Stomach (tissue), 9 donors: ENCODE data around the gene TRIM9. TPM values are rescaled to one million over a fixed set of nuclear protein-coding genes. Genes with fewer than 3 reads are reported as not detected.
A peak's percentile ranks its signal among the peaks of the same experiment; 100 is the strongest.

Experiments
- DNase-seq, 2 donors: peaks; one replicate each; pipeline versions ENCODE4 v3.0.0 to v3.0.0-alpha.2; 2013 to 2019
- H3K27ac ChIP-seq, 5 donors: fragments of 200-600 bp in 4 of 5; sonication (generic) in 4 of 5; one replicate each; pipeline ENCODE4 v1.5.1; 2013 to 2019; ENCODE audit warnings: mild to moderate bottlenecking in 1 of 5, moderate library complexity in 1 of 5
- H3K27me3 ChIP-seq, 3 donors: fragments of 200-600 bp; sonication (generic); one replicate each; pipeline ENCODE4 v1.5.1; 2017 to 2019; ENCODE audit warnings: mixed run types in 1 of 3
- H3K36me3 ChIP-seq, 4 donors: fragments of 200-600 bp; sonication (generic); 1 replicate in 3 of 4; 2 replicates in 1 of 4; pipeline ENCODE4 v1.5.1; 2016 to 2019
- H3K4me1 ChIP-seq, 4 donors: fragments of 200-600 bp; sonication (generic); one replicate each; pipeline ENCODE4 v1.5.1; 2016 to 2019
- H3K4me3 ChIP-seq, 4 donors: fragments of 200-600 bp; sonication (generic) in 3 of 4; one replicate each; pipeline ENCODE4 v1.5.1; 2016 to 2019; ENCODE audit warnings: mild to moderate bottlenecking in 1 of 4
- H3K9me3 ChIP-seq, 4 donors: fragments of 200-600 bp; sonication (generic); one replicate each; pipeline ENCODE4 v1.5.1; 2016 to 2019
- EP300 ChIP-seq: sonication (generic); formaldehyde crosslinking; IDR thresholded peaks from one replicate; pipeline ENCODE4 v1.6.1; 2017; ENCODE audit warnings: antibody characterized with exemption
- POLR2A ChIP-seq, 4 donors: fragments of 450-650 bp; IDR thresholded peaks; one replicate each; pipeline ENCODE4 v1.6.1; 2016; ENCODE audit warnings: antibody characterized with exemption in 4 of 4, control low read depth in 2 of 4, mild to moderate bottlenecking in 1 of 4, moderate library complexity in 1 of 4
- POLR2AphosphoS5 ChIP-seq, 3 donors: sonication (generic); formaldehyde crosslinking; IDR thresholded peaks; one replicate each; pipeline ENCODE4 v1.6.1; 2016; ENCODE audit warnings: antibody characterized with exemption in 3 of 3
- WGBS, 5 donors: extraction: QIAGEN DNeasy Blood & Tissue Kit in 3 of 5; methylation state at CpG; one replicate each; pipeline versions ENCODE4 v1.1.5 to v1.1.7; 2013 to 2018; 5-methylcytosine and 5-hydroxymethylcytosine counted together
- intact Hi-C: fragments of 100-400 bp; cut with DNase I; formaldehyde crosslinking; loops from one replicate; pipeline ENCODE4 v1.15.1; 2023; ENCODE audit warnings: low total_unique reads
- polyA plus RNA-seq, 3 donors: library from polyadenylated mRNA; stranded (reverse); fragments of 200-250 nt; gene quantifications; one replicate each; pipeline ENCODE4 v1.2.3, GENCODE V29; 2013
- total RNA-seq, 5 donors: library from RNA; depleted of rRNA; stranded (reverse); fragments of >200 nt; gene quantifications; one replicate each; pipeline versions ENCODE4 v1.1.0 to v1.2.3, GENCODE V29; 2014 to 2016
- TF ChIP-seq, protein P1 (sequence below), 7 experiments: fragments of 450-650 bp in 4 of 7; fragments of 200-600 bp in 3 of 7; sonication (generic) in 3 of 7; IDR thresholded peaks; one replicate each; pipeline ENCODE4 v1.5.1; 2016 to 2019; ENCODE audit warnings: antibody characterized with exemption in 7 of 7, control low read depth in 2 of 7, mild to moderate bottlenecking in 1 of 7
- donor health status: healthy with polysubstance abuse.
- donor health status: Bipolar disorder and iron deficiency.
- donor health status: healthy.

The TRIM9 gene
- total and polyA plus RNA-seq, 8 donors: 0.45 to 15.1 (median 1.2) TPM

- Histone ChIP-seq H3K27me3 (no peaks in the 10 kb centered on the region), H3K36me3 (no peaks in the 10 kb centered on the region), H3K9me3 (no peaks in the 10 kb centered on the region), H3K4me1 (no peaks in the 10 kb centered on the region), H3K27ac (no peak overlapping the region), H3K4me3 (no peak overlapping the region)
- DNase-seq: no peak
- WGBS, 5 donors: 84 to 93% (median 91%) methylated on average over 5 of the region's 5 CpGs
- no peak for TF ChIP-seq POLR2AphosphoS5 (IDR thresholded peaks at IDR 0.05)
- no peak for TF ChIP-seq EP300
- TF ChIP-seq, protein P1, sequence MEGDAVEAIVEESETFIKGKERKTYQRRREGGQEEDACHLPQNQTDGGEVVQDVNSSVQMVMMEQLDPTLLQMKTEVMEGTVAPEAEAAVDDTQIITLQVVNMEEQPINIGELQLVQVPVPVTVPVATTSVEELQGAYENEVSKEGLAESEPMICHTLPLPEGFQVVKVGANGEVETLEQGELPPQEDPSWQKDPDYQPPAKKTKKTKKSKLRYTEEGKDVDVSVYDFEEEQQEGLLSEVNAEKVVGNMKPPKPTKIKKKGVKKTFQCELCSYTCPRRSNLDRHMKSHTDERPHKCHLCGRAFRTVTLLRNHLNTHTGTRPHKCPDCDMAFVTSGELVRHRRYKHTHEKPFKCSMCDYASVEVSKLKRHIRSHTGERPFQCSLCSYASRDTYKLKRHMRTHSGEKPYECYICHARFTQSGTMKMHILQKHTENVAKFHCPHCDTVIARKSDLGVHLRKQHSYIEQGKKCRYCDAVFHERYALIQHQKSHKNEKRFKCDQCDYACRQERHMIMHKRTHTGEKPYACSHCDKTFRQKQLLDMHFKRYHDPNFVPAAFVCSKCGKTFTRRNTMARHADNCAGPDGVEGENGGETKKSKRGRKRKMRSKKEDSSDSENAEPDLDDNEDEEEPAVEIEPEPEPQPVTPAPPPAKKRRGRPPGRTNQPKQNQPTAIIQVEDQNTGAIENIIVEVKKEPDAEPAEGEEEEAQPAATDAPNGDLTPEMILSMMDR (IDR thresholded peaks at IDR 0.05): no peak
- no peak for TF ChIP-seq POLR2A (IDR thresholded peaks at IDR 0.05)
- intact Hi-C loops: no loop called here
Observed at GRCh38 chr14:50974118-50974517, 120.8 kb downstream of the TRIM9 start.

- Histone ChIP-seq H3K4me1 (no peaks in the 10 kb centered on the region), H3K27me3 (no peaks in the 10 kb centered on the region), H3K36me3 (no peaks in the 10 kb centered on the region), H3K4me3 (no peak overlapping the region), H3K9me3 (no peaks in the 10 kb centered on the region), H3K27ac (no peak overlapping the region)
- WGBS, 5 donors: 87 to 93% (median 90%) methylated on average over 10 to 11 of the region's 11 CpGs
- intact Hi-C loops: no loop called here
- TF ChIP-seq EP300 (no peak), POLR2A (IDR thresholded peaks at IDR 0.05) (no peak), POLR2AphosphoS5 (IDR thresholded peaks at IDR 0.05) (no peak)
- TF ChIP-seq, protein P1 (IDR thresholded peaks at IDR 0.05): no peak
- no peak for DNase-seq
Observed at GRCh38 chr14:50972734-50973133, 122.2 kb downstream of the TRIM9 start.

DNA sequence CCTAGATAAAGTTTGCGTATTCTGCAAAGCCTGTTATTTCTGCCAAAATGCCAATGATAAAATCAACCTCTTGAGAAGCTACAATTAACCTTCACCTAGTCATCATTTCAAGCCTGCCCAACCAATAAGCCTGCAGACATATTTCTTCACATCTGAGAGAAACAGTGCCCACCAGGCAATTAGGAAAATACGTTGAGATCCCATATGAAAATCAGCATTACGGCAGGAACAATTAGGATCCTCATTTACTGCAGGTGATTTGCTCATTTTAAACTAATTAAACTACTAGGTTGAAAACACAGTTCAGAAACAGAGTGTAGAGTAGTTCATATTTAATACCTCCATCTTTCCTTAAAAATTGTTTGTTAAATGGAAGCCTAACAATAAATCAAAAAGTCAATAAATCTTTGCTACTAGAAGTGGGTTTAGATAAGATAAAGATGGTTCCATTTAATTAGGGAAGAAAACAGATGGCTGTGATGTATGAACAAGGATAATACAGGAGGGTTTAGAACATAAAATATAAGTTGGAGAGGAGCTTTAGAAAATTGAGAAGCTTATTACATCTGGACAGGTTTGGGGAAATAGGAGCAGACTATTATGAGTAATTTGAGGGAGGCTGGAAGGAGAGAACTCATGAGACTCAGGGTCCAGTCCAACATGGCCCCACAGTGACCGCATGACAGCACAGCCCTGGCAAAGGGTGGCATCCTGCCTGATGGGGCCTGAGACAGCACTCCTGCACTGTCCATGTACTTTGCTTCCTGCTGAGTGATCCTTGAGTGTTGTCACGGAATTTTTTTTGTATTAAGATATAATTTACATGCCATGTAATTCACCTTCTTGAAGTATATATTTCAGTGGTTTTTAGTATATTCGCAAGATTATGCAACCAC lies 123.8 kb downstream of the TRIM9 start:
- 78 to 86% (median 84%) methylated on average over 6 of the region's 6 CpGs for WGBS, 5 donors
- no peak for DNase-seq

DNA sequence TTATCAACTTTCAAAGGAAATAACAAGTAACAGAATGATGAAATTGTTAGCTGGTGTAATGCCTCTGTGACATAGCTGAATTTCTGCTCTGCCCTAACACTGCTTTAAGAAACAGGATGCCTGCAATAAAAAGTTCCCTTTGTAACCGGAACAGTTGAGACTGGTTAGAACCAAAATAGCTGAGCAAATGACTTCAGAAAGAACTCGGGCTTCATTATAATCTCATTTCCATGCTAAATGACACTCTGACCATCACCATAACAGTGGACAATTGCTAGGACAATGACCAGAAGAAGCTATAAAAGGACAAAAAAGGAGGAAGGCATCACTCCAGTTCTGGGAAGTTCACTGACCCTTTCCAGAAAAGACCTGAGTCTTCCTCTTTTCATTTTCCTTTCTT lies 127.1 kb downstream of the TRIM9 start:
- Histone ChIP-seq H3K36me3 (no peaks in the 10 kb centered on the region), H3K27me3 (no peaks in the 10 kb centered on the region), H3K9me3 (no peaks in the 10 kb centered on the region), H3K4me3 (no peak overlapping the region), H3K27ac (peak overlapping the region in 2 of 5 donors; percentile 32 to 44), H3K4me1 (peaks cover 0 to 13% (median 10%) of the 10 kb centered on the region in 4 donors)
- DNase-seq: no peak
- no peak for TF ChIP-seq POLR2AphosphoS5 (IDR thresholded peaks at IDR 0.05)
- TF ChIP-seq, protein P1 (IDR thresholded peaks at IDR 0.05): no peak
- TF ChIP-seq POLR2A (IDR thresholded peaks at IDR 0.05): no peak
- no peak for TF ChIP-seq EP300
- WGBS, 5 donors: 51 to 74% (median 70%) methylated on average over 2 of the region's 2 CpGs
- intact Hi-C loops: no loop called here

More for the DNA sequence above, 123.8 kb downstream of the TRIM9 start:
- Histone ChIP-seq H3K27me3 (no peaks in the 10 kb centered on the region), H3K9me3 (no peaks in the 10 kb centered on the region), H3K4me3 (no peak overlapping the region), H3K27ac (no peak overlapping the region), H3K4me1 (no peaks in the 10 kb centered on the region), H3K36me3 (no peaks in the 10 kb centered on the region)
- no peak for TF ChIP-seq EP300
- no peak for TF ChIP-seq POLR2A (IDR thresholded peaks at IDR 0.05)
- TF ChIP-seq, protein P1 (IDR thresholded peaks at IDR 0.05): no peak
- intact Hi-C loops: no loop called here
